Smooth muscle cell (in vitro differentiated cells): ENCODE data around the gene FXYD1. TPM values are rescaled to one million over a fixed set of nuclear protein-coding genes. Genes with fewer than 3 reads are reported as not detected.

ENCODE experiments used
- DNase-seq: peaks from one replicate; lab custom pipeline; 2025; ENCODE audit not compliant: unreplicated experiment; lab: John Stamatoyannopoulos, UW
- H2AFZ ChIP-seq: fragments of 200-600 bp; sonication (generic); 2 replicates; pipeline ENCODE4 v1.6.0; 2016; ENCODE audit warnings: antibody characterized with exemption, low read depth, mild to moderate bottlenecking
- H3F3A ChIP-seq: fragments of 200-600 bp; sonication (generic); 2 replicates; pipeline ENCODE4 v1.6.0; 2017; ENCODE audit warnings: antibody characterized with exemption, low read depth
- H3K27ac ChIP-seq: fragments of 200-600 bp; sonication (generic); 2 replicates; pipeline ENCODE4 v1.5.1; 2016; ENCODE audit warnings: low read depth, mild to moderate bottlenecking
- H3K27me3 ChIP-seq: fragments of 200-600 bp; sonication (generic); 2 replicates; pipeline ENCODE4 v1.6.1; 2016; ENCODE audit warnings: low read depth, mild to moderate bottlenecking
- H3K36me3 ChIP-seq: fragments of 200-600 bp; sonication (generic); 2 replicates; pipeline ENCODE4 v1.5.1; 2016; ENCODE audit warnings: low read depth
- H3K4me1 ChIP-seq: fragments of 200-600 bp; sonication (generic); 2 replicates; pipeline ENCODE4 v1.5.1; 2016; ENCODE audit warnings: low read depth
- H3K4me2 ChIP-seq: fragments of 200-600 bp; sonication (generic); 2 replicates; pipeline ENCODE4 v1.6.0; 2016; ENCODE audit warnings: mild to moderate bottlenecking
- H3K4me3 ChIP-seq: fragments of 200-600 bp; sonication (generic); 2 replicates; pipeline ENCODE4 v1.5.1; 2016; ENCODE audit warnings: mild to moderate bottlenecking
- H3K79me2 ChIP-seq: fragments of 200-600 bp; sonication (generic); 2 replicates; pipeline ENCODE4 v1.6.0; 2016; ENCODE audit warnings: low read depth, mild to moderate bottlenecking
- H3K9ac ChIP-seq: fragments of 200-600 bp; sonication (generic); 2 replicates; pipeline ENCODE4 v1.6.0; 2016; ENCODE audit warnings: low read depth
- H3K9me3 ChIP-seq: fragments of 200-600 bp; sonication (generic); replicated peaks from 2 replicates; pipeline ENCODE4 v1.5.1; 2016; ENCODE audit warnings: low read depth
- H4K20me1 ChIP-seq: fragments of 200-600 bp; sonication (generic); 2 replicates; pipeline ENCODE4 v1.6.0; 2016; ENCODE audit warnings: low read depth
- CTCF ChIP-seq: fragments of 200-600 bp; sonication (generic); IDR thresholded peaks from 2 replicates; pipeline ENCODE4 v1.5.1; 2017; ENCODE audit warnings: borderline replicate concordance, mild to moderate bottlenecking, antibody characterized with exemption; ENCODE audit not compliant: insufficient read depth, poor library complexity, severe bottlenecking
- WGBS: methylation state at CpG from one replicate; pipeline ENCODE4 v1.1.7; 2016; ENCODE audit warnings: low lambda C conversion rate; 5-methylcytosine and 5-hydroxymethylcytosine counted together
- polyA plus RNA-seq: library from polyadenylated mRNA; unstranded; fragments of >200 nt; fragmentation: Nextera tagmentation; extraction: Ambion mirVana; gene quantifications from 2 replicates; pipeline ENCODE4 v1.2.1, GENCODE V29; 2016
- total RNA-seq: library from RNA; depleted of rRNA; stranded (reverse); fragments of >200 nt; gene quantifications from 2 replicates; pipeline ENCODE4 v1.2.3, GENCODE V29; 2014

The FXYD1 gene
- total and polyA plus RNA-seq, 2 experiments from 2014 or later, result 2.7 to 3.2 TPM

GRCh38 chr19:35133826-35134225 lies 4.8 kb upstream of the FXYD1 start:
- H3K27ac ChIP-seq, result no peak overlapping the region
- no peak for DNase-seq
- no peak overlapping the region for H3K4me3 ChIP-seq
- H3K4me1 ChIP-seq, result peaks cover 14% of the 10 kb centered on the region
- WGBS, result 86% methylated on average over 11 of the region's 11 CpGs
- no peak overlapping the region for H3K9ac ChIP-seq
- H3K4me2 ChIP-seq, result no peak overlapping the region
- H3F3A ChIP-seq, result no peaks in the 10 kb centered on the region
- no peaks in the 10 kb centered on the region for H3K79me2 ChIP-seq
- TF ChIP-seq CTCF, result no peak
- H2AFZ ChIP-seq, result no peak overlapping the region
- H3K9me3 ChIP-seq, result no peaks in the 10 kb centered on the region
- no peaks in the 10 kb centered on the region for H3K27me3 ChIP-seq
- no peaks in the 10 kb centered on the region for H3K36me3 ChIP-seq
- H4K20me1 ChIP-seq, result no peaks in the 10 kb centered on the region

- no peak for DNase-seq
Observed at GRCh38 chr19:35134601-35135242, 3.9 kb upstream of the FXYD1 start, which contains the start of gene LGI4. LGI4 (minus strand) TSS chr19:35135059; CDS start chr19:35134680, 379 bp downstream.

GRCh38 chr19:35135389-35135909 lies 3.2 kb upstream of the FXYD1 start:
- H3K79me2 ChIP-seq, result no peaks in the 10 kb centered on the region
- no peak overlapping the region for H3K9ac ChIP-seq
- DNase-seq, result peak; percentile 20
- no peaks in the 10 kb centered on the region for H3F3A ChIP-seq
- WGBS, result 1% methylated on average over 5 of the region's 7 CpGs
- H3K4me2 ChIP-seq, result peak overlapping the region; percentile 65
- no peaks in the 10 kb centered on the region for H3K36me3 ChIP-seq
- no peaks in the 10 kb centered on the region for H4K20me1 ChIP-seq
- H3K27me3 ChIP-seq, result no peaks in the 10 kb centered on the region
- H3K4me1 ChIP-seq, result peaks cover 16% of the 10 kb centered on the region
- no peak overlapping the region for H2AFZ ChIP-seq
- H3K9me3 ChIP-seq, result no peaks in the 10 kb centered on the region
- H3K4me3 ChIP-seq, result no peak overlapping the region
- peak; percentile 87 for TF ChIP-seq CTCF
- H3K27ac ChIP-seq, result no peak overlapping the region

More at GRCh38 chr19:35134601-35135242, 3.9 kb upstream of the FXYD1 start, which contains the start of gene LGI4:
- H2AFZ ChIP-seq, result no peak within 1 kb of the TSS
- H3F3A ChIP-seq, result no peaks in the 10 kb centered on the region
- no peak within 1 kb of the TSS for H3K9ac ChIP-seq
- H3K4me2 ChIP-seq, result peak within 1 kb of the TSS; percentile 65
- H4K20me1 ChIP-seq, result no peaks in the 10 kb centered on the region
- no peaks in the 10 kb centered on the region for H3K79me2 ChIP-seq
- WGBS, result 43% methylated on average over 10 of the region's 15 CpGs
- no peaks in the 10 kb centered on the region for H3K9me3 ChIP-seq
- no peaks in the 10 kb centered on the region for H3K36me3 ChIP-seq
- H3K4me1 ChIP-seq, result peaks cover 16% of the 10 kb centered on the region
- H3K27ac ChIP-seq, result no peak within 1 kb of the TSS
- no peak for TF ChIP-seq CTCF
- no peak within 1 kb of the TSS for H3K4me3 ChIP-seq
- no peaks in the 10 kb centered on the region for H3K27me3 ChIP-seq
